Tibial nerve (tissue), 4 donors: ENCODE measurements around the gene MTRF1L. TPM values are rescaled to one million over a fixed set of nuclear protein-coding genes. Genes with fewer than 3 reads are reported as not detected.
"Not testable (repeated sequence)": the region's sequence is repeated elsewhere in the genome, so short reads cannot be mapped to it uniquely, and the experiment has no call there.

Source experiments
- DNase-seq, 2 donors: peaks; one replicate each; pipeline ENCODE4 v3.0.0-alpha.2; 2019; ENCODE audit warnings: low spot score in 2 of 2
- H3K27ac ChIP-seq, 4 donors: fragments of 200-600 bp; sonication (generic) in 3 of 4; one replicate each; pipeline ENCODE4 v1.5.1; 2017 to 2019; ENCODE audit warnings: mild to moderate bottlenecking in 1 of 4
- H3K27me3 ChIP-seq, 2 donors: fragments of 200-600 bp; sonication (generic) in 1 of 2; one replicate each; pipeline versions ENCODE4 v1.5.1 to v1.6.0; 2017 to 2019
- H3K36me3 ChIP-seq, 3 donors: fragments of 200-600 bp; sonication (generic); one replicate each; pipeline ENCODE4 v1.5.1; 2018 to 2019
- H3K4me1 ChIP-seq, 4 donors: fragments of 200-600 bp; sonication (generic) in 3 of 4; one replicate each; pipeline ENCODE4 v1.5.1; 2017 to 2019
- H3K4me3 ChIP-seq, 4 donors: fragments of 200-600 bp; sonication (generic) in 3 of 4; one replicate each; pipeline ENCODE4 v1.5.1; 2017 to 2019; ENCODE audit warnings: mild to moderate bottlenecking in 1 of 4, moderate library complexity in 1 of 4
- H3K9me3 ChIP-seq, 4 donors: fragments of 200-600 bp; sonication (generic) in 3 of 4; one replicate each; pipeline ENCODE4 v1.5.1; 2017 to 2019
- CTCF ChIP-seq, 5 experiments: fragments of 200-600 bp in 3 of 5; fragments of 450-650 bp in 2 of 5; sonication (generic) in 3 of 5; IDR thresholded peaks; one replicate each; pipeline ENCODE4 v1.5.1; 2016 to 2019; ENCODE audit warnings: antibody characterized with exemption in 5 of 5, mild to moderate bottlenecking in 3 of 5, moderate library complexity in 2 of 5
- EP300 ChIP-seq, 2 donors: sonication (generic); formaldehyde crosslinking; IDR thresholded peaks; one replicate each; pipeline ENCODE4 v1.6.1; 2017; ENCODE audit warnings: antibody characterized with exemption in 2 of 2, mild to moderate bottlenecking in 1 of 2
- POLR2A ChIP-seq, 2 donors: fragments of 450-650 bp; IDR thresholded peaks; one replicate each; pipeline ENCODE4 v1.6.1; 2017; ENCODE audit warnings: antibody characterized with exemption in 2 of 2, mild to moderate bottlenecking in 2 of 2, moderate library complexity in 2 of 2
- WGBS, 2 donors: methylation state at CpG; one replicate each; pipeline ENCODE4 v1.1.5; 2018; 5-methylcytosine and 5-hydroxymethylcytosine counted together
- total RNA-seq, 4 donors: library from RNA; depleted of rRNA; stranded (reverse); fragments of >200 nt; gene quantifications; one replicate each; pipeline ENCODE4 v1.1.0, GENCODE V29; 2016

Gene MTRF1L
- total RNA-seq, 4 donors from 2014 or later = 10.6 to 22.3 (median 12.4) TPM

- DNase-seq = no peak
- Histone ChIP-seq H3K27ac (no peak overlapping the region), H3K9me3 (no peaks in the 10 kb centered on the region), H3K36me3 (peaks cover 0 to 50% (median 2%) of the 10 kb centered on the region in 3 donors), H3K4me3 (no peak overlapping the region), H3K4me1 (no peaks in the 10 kb centered on the region), H3K27me3 (no peaks in the 10 kb centered on the region)
- WGBS, 2 donors = 87 to 88% methylated on average over 4 of the region's 4 CpGs
- TF ChIP-seq EP300 (IDR thresholded peaks at IDR 0.05) = no peak
Observed at GRCh38 chr6:152975204-152975915, 27.1 kb downstream of the MTRF1L start.

- no peaks in the 10 kb centered on the region for H3K4me1 ChIP-seq
- H3K36me3 ChIP-seq = peaks cover 0 to 64% (median 2%) of the 10 kb centered on the region in 3 donors
- H3K27me3 ChIP-seq = no peaks in the 10 kb centered on the region
- TF ChIP-seq CTCF (IDR thresholded peaks at IDR 0.05) (no peak), POLR2A (IDR thresholded peaks at IDR 0.05) (no peak), EP300 (IDR thresholded peaks at IDR 0.05) (no peak)
- DNase-seq = no peak
- no peaks in the 10 kb centered on the region for H3K9me3 ChIP-seq
- H3K27ac ChIP-seq = no peak overlapping the region
- no peak overlapping the region for H3K4me3 ChIP-seq
- 93 to 100% methylated on average over 1 of the region's 1 CpG for WGBS, 2 donors
Observed at GRCh38 chr6:152973916-152974315, 28.6 kb downstream of the MTRF1L start.

GRCh38 chr6:152969688-152970418 lies 32.7 kb downstream of the MTRF1L start:
- H3K4me1 ChIP-seq = no peaks in the 10 kb centered on the region
- H3K36me3 ChIP-seq = peaks cover 0 to 58% (median 2%) of the 10 kb centered on the region in 3 donors
- DNase-seq = no peak
- WGBS, 2 donors = 90 to 98% methylated on average over 6 of the region's 6 CpGs
- H3K4me3 ChIP-seq = no peak overlapping the region
- peaks cover 0 to 7% (median 0%) of the 10 kb centered on the region in 4 donors for H3K9me3 ChIP-seq
- no peak overlapping the region for H3K27ac ChIP-seq
- TF ChIP-seq POLR2A (IDR thresholded peaks at IDR 0.05) (no peak), CTCF (IDR thresholded peaks at IDR 0.05) (no peak)
- no peaks in the 10 kb centered on the region for H3K27me3 ChIP-seq

- not testable (repeated sequence) for H3K4me3 ChIP-seq, DNase-seq, H3K27me3 ChIP-seq, H3K27ac ChIP-seq, H3K4me1 ChIP-seq
- Histone ChIP-seq H3K36me3 (peaks cover 0 to 23% (median 0%) of the 10 kb centered on the region in 3 donors), H3K9me3 (peaks cover 0 to 11% (median 0%) of the 10 kb centered on the region in 4 donors)
- 91 to 94% methylated on average over 15 of the region's 15 CpGs for WGBS, 2 donors
Observed at GRCh38 chr6:152966168-152966894, 36.2 kb downstream of the MTRF1L start.

GRCh38 chr6:152959333-152959732 lies 43.2 kb downstream of the MTRF1L start:
- Histone ChIP-seq H3K27me3 (no peaks in the 10 kb centered on the region), H3K36me3 (no peaks in the 10 kb centered on the region), H3K9me3 (peaks cover 0 to 14% (median 0%) of the 10 kb centered on the region in 4 donors), H3K4me3 (no peak overlapping the region), H3K27ac (no peak overlapping the region), H3K4me1 (no peaks in the 10 kb centered on the region)
- no peak for DNase-seq
- TF ChIP-seq CTCF (IDR thresholded peaks at IDR 0.05) = no peak
- TF ChIP-seq POLR2A (IDR thresholded peaks at IDR 0.05) = no peak
- no peak for TF ChIP-seq EP300 (IDR thresholded peaks at IDR 0.05)
- WGBS, 2 donors = 92 to 96% methylated on average over 24 of the region's 24 CpGs
